Kidney tubule cell (primary cell): ENCODE data around the gene DRD4.
A peak's percentile ranks its signal among the peaks of the same experiment; 100 is the strongest.

ENCODE experiments used
- DNase-seq: peaks from one replicate; pipeline ENCODE4 v3.0.0-alpha.2; 2018; ENCODE audit warnings: low spot score

The DRD4 gene

DNA sequence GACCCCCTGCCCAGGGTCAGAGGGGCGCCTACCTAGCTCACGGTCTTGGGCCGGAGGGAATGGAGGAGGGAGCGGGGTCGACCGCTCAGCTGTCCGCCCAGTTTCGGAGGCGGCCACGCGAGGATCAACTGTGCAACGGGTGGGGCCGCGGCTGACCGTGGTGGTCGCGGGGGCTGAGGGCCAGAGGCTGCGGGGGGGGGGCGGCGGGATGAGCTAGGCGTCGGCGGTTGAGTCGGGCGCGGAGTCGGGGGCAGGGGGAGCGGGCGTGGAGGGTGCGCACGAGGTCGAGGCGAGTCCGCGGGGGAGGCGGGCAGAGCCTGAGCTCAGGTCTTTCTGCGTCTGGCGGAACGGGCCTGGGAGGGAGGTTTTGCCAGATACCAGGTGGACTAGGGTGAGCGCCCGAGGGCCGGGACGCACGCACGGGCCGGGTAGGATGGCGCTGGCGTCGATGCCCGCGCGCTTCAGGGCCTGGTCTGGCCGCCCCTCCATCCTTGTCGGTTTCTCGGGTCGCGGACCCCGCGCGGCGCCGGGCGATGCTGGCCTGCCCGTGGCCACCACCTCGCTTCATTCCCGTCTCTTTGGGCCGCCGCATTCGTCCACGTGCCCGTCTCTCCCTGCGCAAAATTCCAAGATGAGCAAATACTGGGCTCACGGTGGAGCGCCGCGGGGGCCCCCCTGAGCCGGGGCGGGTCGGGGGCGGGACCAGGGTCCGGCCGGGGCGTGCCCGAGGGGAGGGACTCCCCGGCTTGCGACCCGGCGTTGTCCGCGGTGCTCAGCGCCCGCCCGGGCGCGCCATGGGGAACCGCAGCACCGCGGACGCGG lies at the start of gene DRD4:
Gene DRD4 (plus strand): TSS at position 759 of the 822 bp plus-strand sequence. CDS start 36 bp downstream, at position 795.
- DNase-seq: no peak

DNA sequence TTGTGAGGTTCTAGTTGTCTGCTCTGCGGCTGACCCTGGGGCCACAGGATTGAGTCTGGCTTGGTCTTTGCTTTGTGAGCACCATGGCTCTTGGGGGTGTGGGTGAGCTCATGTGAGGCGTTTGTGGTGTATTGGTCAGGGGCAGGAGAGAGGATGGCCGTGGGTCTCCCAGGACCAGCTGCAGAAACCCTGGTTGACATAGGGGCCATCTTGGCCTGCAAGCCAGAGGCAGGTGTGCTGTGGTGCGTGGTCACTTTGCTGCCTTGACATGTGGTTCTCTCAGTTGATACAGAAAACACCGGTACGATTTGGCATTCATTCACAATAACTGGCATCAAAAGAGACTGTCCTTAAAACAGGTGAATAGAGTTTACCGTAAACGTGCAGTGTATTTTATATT lies 49.5 kb upstream of the DRD4 start:
- no peak for DNase-seq

DNA sequence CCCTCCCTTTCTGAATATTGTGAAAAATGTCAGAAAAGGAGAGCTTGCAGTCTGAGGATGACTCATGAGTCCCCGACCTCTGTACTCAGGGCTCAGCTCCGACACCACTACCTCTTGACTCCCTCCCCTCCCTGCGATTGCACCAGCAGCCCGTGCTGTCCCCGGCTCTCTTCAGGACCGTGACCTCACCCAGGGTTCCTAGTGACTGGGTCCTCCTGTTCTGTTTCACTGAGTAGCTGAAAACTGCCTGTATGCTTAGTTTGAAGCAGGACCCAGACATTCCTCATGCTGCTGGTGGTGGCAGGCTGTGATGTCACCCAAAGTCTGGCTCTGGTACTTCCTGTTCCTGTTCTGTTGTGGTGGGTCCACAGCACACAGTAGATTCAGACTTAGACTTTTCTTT lies 49.1 kb upstream of the DRD4 start:
- DNase-seq: peak; percentile 91

DNA sequence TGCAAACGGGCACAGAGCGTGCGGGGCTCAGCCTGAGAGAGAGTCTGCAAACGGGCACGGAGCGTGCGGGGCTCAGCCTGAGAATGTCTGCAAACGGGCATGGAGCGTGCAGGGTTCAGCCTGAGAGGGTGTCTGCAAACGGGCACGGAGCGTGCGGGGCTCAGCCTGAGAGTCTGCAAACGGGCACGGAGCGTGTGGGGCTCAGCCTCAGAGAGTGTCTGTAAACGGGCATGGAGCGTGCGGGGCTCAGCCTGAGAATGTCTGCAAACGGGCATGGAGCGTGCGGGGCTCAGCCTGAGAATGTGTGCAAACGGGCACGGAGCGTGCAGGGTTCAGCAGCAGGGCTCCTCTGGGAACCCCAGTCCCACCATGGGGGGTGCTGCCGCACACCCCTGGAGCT lies 47.3 kb upstream of the DRD4 start:
- no peak for DNase-seq

DNA sequence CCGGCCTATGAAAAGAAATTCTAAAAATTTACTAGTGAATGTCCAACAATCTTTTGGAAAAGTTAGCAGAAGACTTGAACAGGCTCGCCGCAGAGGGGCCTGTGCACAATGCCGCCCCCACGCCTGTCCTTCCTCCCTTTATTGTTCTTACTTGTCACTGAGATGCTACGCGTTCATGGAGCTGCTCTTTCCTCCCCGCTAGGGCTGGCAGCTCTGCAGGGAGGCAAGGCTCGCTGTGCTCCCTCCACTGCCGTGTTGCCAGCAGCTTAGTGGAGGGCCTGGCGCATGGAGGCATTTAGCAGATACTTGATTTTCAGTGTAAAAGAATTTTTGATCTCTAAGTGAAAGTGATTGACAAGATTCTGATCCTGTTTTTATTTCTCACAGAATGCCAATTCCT lies 46.1 kb upstream of the DRD4 start:
- no peak for DNase-seq

DNA sequence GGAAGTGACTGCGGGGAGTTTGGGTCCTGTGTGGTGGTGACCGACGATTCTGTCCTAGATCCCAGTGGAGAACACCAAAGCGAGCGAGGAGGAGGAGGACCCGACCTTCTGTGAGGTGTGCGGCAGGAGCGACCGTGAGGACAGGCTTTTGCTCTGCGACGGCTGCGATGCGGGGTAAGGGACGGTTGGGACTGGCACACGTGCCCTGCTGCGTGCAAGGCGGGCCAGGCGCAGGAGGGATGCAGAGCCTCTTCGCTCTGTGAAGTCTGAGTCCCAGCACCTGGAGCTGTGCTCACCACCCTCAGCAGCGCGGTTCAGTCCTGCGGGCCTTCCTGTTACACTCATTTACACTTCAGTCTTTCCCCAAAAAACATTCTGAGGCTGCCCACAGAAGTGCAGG lies 44.6 kb upstream of the DRD4 start:
- DNase-seq: no peak

DNA sequence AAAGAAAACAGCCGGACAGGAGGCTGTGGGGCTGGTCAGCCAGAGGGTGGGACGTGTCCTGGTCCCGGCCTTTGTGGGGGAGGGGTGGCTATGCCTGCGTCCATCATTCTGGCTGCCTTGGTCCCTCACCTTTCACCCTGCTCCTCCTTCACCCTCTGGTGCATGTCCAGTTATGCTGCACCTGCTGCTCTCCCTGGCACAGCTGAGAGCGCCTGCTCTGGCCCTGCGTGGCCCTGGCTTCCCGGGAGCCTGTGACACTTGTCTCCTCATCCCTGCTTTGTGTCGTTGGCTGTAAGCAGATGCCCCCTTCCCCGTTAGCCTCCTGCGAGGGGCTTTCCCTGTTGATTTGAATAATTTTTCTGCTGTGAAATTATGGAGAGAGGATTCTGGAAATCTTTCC lies 44.2 kb upstream of the DRD4 start:
- DNase-seq: no peak

DNA sequence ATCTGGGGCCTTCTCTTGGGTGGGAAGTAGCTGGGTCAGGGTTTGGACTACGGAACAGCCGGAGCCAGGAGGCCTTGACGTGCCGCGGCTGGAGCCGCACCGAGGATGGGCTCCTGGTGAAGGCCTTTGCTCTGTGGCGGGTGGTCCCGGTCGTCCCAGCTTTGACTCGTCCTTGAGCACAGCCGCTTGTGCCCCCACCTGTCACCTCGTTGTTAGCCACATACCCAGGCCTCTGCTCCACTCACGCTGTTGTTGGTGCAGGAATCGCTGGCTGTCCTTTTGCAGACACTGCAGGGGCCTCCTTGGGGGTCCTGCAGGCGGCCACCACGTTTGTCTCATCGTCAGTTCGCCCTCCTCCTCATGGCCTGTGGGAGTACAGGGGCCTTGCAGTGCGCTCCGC lies 43.7 kb upstream of the DRD4 start:
- DNase-seq: no peak

DNA sequence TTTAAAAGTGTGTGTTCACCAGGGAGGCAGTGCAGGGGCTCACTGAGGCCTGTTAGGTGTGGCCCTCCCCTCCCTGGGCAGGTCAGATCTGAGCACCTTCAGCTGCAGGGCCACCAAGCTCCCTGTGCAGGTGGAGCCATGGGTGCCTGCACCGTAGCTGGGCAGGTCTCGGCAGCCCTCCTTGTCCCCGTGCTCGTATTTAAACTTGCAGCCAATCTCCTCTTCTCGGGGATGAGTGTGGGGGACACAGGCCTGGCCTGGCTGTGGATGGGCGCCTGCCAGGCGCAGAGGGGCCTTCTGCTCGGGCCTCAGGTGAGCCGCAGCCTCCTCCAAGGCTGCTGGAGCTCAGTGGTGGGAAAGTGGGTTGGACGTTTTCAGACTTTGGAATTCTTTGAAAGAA lies 41.7 kb upstream of the DRD4 start:
- no peak for DNase-seq

DNA sequence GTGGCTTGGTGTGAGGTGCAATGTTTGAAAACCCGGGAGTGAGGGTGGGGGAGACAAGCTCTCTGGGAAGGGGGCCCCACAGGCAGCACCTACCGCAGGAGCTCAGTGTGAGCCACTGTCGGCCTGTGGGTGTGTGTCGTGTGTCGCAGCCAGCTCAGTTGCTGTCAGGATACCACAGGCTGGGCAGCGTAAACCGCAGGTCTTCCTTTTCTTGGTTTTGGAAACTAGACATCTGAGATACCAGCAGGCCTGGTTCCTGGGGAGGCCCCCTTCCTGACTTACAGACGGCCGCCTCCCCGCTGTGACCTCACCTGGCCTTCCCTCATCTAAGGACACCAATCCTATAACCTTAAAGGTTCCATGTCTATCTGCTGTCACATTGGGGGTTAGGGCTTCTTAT lies 40.7 kb upstream of the DRD4 start:
- no peak for DNase-seq

DNA sequence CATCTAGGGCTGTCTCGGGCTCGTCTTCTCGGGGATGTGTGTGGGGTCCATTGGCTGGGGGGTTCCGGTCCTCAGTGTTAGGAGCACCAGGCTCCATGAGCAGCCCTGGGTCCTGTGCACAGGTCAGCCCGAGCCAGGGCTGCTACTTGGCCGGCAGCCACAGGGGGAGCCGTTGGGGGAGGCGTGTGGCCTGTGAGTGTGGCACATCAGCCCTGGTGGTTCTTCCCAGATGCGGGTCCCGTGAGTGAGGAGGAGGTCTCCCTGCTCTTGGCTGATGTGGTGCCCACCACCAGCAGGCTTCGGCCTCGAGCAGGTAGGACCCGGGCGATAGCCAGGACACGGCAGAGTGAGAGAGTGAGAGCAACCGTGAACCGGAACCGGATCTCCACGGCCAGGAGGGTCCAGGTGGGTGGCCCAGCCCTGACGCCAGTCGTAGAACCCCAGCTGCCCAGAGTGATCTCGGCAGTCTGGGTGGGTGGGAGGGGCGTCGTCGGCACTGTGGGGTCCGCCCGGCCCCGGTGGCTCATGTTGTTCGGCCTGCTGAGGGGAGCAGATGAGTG lies 39.8 kb upstream of the DRD4 start:
- no peak for DNase-seq

DNA sequence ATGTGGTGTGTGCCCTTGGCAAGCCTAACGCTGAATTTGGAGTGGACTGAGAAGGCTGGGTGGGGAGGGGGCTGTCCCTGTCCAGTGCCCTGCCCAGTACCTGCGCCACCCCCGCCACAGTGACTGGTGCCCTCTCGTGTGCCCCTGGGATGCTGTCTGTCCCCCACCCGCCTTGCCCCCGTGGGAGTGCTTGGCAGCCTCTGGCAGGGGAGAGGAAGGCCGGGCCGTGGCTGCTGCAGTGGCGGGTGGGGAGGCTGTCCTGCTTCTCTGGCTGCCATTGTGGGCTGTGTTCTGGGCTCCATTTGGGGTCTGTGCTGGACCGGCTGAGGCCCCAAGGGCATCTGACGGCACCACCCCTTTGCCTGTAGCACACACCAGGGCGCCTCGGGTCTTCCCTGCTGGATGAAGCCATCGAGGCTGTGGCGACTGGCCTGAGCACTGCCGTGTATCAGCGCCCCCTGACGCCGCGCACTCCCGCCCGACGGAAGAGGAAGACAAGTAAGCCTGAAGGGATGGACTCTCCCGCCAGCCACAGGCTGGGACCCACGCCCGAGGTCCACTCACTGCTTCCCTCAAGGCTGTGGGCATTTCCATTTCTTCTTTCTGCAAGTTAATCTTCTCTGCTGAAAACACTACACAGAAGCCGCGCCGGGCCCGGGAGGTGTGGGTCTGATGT lies 38.9 kb upstream of the DRD4 start:
- no peak for DNase-seq

DNA sequence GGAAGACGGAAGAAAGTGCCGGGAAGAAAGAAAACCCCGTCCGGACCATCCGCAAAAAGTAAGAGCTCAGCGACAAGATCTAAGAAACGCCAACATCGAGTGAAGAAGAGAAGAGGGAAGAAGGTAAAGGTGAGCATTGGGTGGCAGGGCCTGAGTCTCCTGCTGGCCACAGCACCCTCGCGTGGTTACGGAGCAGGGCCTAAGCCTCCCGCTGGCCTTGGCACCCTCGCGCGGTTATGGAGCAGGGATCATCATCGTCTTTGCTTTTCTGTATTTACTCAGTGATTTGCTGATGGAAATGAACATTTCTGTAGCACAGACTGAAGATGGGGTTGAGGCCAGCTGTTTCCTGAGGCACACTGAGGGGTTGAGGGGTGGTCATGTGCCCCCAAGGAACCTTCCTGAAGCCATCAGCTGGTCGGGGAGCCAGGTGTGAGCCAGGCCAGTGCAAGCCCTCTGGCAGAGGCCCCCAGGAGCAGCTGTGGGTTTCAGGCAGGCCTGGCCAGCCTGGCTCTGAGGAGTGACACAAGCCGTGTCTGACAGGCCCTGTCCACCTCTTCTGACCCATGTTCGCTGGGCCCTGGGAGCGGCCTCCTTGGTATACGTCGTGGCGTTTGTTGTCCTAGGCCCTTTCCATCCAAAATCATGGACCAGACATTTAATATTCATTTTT lies 35.4 kb upstream of the DRD4 start:
- no peak for DNase-seq

DNA sequence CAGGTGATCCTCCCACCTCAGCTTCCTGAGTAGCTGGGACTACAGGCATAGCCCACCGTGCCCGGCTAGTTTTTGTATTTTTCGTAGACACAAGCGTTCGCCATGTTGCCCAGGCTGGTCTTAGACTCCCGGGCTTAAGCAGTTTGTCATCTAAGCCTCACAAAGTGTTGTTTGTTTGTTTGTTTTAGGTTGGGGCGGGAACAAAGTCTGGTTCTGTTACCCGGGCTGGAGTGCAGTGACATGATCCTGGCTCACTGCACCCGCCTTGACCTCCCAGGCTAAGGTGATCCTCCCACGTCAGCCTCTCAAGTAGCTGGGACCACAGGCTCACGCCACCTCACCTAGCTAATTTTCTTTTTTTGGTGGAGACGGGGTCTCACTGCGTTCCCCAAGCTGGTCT lies 33.9 kb upstream of the DRD4 start:
- no peak for DNase-seq

DNA sequence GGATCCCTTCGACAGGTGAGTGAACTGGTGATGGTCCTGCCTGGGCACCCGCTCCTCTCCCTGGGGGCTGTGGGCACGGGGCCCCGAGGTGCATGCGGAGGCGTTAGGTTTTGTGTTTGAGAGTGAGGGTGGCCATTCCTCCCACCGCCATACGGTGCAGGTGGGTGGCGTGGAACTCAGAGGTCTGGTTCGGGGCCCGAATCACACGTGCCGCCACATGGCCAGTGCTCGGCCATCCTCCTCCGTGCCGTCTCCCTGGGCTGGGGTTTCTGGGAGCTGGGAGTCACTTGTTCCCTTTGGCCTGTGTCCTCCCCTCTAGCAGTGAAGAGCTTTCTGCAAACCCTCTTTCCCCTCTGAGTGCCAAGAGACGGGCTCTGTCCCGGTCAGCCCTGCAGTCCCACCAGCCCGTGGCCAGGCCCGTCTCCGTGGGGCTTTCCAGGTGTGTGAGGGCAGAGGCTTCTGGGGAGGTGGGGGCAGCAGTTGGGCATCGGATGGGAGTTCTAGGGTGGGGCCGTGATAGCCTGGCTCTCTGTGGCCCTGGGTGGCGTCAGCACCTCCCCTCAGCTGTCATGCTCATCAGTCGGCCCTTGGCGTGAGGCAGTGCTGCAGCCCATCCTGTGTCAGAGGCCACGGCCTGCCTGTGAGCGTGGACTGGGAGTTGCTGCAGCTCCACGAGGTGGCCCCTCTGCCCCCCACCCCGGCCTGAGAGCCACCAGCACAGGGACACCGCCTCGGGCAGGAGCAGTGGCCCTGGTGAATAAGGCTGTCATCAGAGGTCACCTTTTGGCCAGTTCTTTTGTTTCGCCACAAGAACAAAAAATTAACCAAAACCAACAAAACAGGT lies 31.6 kb upstream of the DRD4 start:
- no peak for DNase-seq

DNA sequence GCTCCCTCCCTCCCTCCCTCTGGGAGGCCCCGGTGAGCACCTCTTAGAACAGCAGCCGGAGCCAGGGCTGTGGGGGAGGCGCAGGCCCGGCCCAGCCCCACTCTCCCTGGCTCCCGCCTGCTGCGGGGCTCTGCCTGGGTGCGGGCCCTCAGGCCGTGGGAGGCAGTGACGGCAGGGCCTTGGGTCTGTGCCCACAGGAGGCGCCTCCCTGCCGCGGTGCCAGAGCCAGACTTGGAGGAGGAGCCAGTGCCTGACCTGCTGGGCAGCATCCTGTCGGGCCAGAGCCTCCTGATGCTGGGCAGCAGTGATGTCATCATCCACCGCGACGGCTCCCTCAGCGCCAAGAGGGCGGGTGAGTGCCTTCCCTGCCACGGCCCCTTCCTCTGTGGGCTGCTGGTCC lies 30.8 kb upstream of the DRD4 start:
- peak; percentile 26 for DNase-seq

DNA sequence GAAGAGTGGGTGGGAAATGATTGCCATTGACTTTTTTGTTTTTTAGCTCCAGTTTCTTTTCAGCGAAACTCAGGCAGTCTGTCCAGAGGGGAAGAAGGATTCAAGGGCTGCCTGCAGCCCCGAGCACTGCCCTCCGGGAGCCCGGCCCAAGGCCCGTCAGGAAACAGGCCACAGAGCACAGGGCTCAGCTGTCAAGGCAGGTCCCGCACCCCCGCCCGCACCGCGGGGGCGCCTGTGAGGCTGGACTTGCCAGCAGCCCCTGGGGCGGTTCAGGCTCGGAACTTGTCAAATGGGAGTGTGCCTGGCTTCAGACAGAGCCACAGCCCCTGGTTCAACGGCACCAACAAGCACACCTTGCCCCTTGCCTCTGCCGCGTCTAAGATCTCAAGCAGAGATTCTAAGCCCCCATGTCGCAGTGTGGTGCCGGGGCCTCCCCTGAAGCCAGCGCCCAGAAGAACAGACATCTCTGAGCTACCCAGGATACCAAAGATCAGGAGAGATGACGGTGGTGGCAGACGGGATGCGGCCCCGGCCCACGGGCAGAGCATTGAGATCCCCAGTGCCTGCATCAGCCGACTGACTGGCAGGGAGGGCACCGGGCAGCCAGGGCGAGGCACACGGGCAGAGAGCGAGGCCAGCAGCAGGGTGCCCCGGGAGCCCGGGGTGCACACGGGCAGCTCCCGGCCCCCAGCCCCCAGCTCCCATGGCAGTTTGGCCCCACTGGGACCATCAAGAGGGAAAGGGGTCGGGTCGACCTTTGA lies 29.9 kb upstream of the DRD4 start:
- no peak for DNase-seq

DNA sequence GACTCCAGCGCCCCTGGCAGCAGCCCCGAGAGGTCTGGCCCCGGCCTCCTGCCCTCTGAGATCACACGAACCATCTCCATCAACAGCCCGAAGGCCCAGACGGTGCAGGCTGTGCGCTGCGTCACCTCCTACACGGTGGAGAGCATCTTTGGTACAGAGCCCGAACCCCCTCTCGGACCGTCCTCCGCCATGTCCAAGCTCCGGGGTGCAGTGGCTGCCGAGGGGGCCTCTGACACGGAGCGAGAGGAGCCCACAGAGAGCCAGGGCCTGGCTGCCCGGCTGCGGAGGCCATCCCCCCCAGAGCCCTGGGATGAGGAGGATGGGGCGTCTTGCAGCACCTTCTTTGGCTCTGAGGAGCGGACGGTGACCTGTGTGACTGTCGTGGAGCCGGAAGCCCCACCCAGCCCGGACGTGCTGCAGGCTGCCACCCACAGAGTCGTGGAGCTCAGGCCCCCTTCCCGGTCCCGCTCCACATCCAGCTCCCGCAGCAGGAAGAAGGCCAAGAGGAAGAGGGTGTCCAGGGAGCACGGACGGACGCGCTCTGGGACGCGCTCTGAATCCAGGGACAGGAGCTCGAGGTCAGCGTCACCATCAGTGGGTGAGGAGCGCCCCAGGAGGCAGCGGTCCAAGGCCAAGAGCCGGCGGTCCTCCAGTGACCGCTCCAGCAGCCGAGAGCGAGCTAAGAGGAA lies 29.0 kb upstream of the DRD4 start:
- DNase-seq: no peak

DNA sequence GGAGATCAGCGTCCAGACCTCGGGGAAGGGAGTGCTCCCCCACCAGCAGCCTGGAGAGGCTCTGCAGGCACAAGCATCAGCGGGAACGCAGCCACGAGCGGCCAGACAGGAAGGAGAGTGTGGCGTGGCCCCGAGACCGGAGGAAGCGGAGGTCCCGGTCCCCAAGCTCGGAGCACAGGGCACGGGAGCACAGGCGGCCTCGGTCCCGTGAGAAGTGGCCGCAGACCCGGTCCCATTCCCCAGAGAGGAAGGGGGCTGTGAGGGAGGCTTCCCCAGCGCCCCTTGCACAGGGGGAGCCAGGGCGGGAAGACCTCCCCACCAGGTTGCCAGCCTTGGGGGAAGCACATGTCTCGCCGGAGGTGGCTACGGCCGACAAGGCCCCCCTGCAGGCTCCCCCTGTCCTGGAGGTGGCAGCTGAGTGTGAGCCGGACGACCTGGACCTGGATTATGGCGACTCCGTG lies 28.2 kb upstream of the DRD4 start:
- no peak for DNase-seq

DNA sequence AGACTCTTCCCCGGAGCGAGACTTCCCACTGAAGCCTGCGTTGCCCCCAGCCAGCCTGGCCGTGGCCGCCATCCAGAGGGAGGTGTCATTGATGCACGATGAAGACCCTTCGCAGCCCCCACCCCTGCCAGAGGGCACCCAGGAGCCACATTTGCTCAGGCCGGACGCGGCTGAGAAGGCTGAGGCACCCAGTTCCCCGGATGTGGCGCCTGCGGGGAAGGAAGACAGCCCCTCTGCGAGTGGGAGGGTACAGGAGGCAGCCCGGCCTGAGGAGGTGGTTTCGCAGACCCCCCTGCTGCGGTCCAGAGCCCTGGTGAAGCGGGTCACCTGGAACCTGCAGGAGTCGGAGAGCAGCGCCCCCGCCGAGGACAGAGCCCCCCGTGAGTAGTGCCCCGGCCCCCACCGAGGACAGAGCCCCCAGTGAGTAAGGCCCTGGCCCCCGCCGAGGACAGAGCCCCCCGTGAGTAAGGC lies 27.7 kb upstream of the DRD4 start:
- no peak for DNase-seq
